Ovary (tissue), 3 donors: ENCODE measurements around the gene RBM42.

Source experiments
- POLR2A ChIP-seq: fragments of 450-650 bp; IDR thresholded peaks from one replicate; pipeline ENCODE4 v1.6.1; 2017; ENCODE audit warnings: antibody characterized with exemption, mild to moderate bottlenecking, moderate library complexity
- TF ChIP-seq, protein P1 (sequence below), 3 donors: fragments of 450-650 bp in 2 of 3; fragments of 200-600 bp in 1 of 3; IDR thresholded peaks; one replicate each; pipeline versions ENCODE4 v1.5.1 to v1.8.0; 2016 to 2022; ENCODE audit warnings: antibody characterized with exemption in 3 of 3, mild to moderate bottlenecking in 1 of 3
- donor health status: DM: no; HTN: no; CAD: no.

DNA sequence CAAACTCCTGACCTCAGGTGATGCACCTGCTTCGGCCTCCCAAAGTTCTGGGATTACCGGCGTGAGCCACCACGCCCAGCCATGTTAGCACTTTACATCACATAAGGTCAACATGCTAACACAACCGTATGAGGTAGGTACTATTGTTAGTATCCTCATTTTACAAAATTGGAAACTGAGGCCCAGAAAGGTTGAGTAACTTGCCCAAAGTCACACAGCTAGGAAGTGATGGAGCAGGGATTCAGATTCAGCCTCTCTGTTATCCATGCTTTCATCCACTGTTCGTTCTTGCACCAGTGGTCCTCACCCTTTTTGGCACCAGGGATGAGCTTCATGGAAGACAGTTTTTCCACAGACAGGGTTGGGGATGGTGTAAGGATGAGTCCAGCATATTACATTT lies 27.9 kb downstream of the RBM42 start:
- no peak for TF ChIP-seq POLR2A
- TF ChIP-seq, protein P1, sequence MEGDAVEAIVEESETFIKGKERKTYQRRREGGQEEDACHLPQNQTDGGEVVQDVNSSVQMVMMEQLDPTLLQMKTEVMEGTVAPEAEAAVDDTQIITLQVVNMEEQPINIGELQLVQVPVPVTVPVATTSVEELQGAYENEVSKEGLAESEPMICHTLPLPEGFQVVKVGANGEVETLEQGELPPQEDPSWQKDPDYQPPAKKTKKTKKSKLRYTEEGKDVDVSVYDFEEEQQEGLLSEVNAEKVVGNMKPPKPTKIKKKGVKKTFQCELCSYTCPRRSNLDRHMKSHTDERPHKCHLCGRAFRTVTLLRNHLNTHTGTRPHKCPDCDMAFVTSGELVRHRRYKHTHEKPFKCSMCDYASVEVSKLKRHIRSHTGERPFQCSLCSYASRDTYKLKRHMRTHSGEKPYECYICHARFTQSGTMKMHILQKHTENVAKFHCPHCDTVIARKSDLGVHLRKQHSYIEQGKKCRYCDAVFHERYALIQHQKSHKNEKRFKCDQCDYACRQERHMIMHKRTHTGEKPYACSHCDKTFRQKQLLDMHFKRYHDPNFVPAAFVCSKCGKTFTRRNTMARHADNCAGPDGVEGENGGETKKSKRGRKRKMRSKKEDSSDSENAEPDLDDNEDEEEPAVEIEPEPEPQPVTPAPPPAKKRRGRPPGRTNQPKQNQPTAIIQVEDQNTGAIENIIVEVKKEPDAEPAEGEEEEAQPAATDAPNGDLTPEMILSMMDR (IDR thresholded peaks at IDR 0.05) = no peak
